Tibial artery (tissue), 4 donors: ENCODE results near the gene SNCAIP.
A peak's percentile ranks its signal among the peaks of the same experiment; 100 is the strongest.

ENCODE experiments used
- DNase-seq, 2 donors: peaks; one replicate each; pipeline ENCODE4 v3.0.0-alpha.2; 2019
- H3K27ac ChIP-seq, 2 donors: fragments of 200-600 bp; sonication (generic) in 1 of 2; 1 replicate in 1 of 2; 2 replicates in 1 of 2; pipeline ENCODE4 v1.5.1; 2018 to 2019; ENCODE audit warnings: mild to moderate bottlenecking in 1 of 2
- H3K27me3 ChIP-seq, 2 donors: fragments of 200-600 bp; sonication (generic) in 1 of 2; one replicate each; pipeline versions ENCODE4 v1.5.1 to v1.6.0; 2016 to 2019
- H3K36me3 ChIP-seq, 3 donors: fragments of 200-600 bp; sonication (generic) in 2 of 3; one replicate each; pipeline ENCODE4 v1.5.1; 2016 to 2019; ENCODE audit warnings: mild to moderate bottlenecking in 2 of 3
- H3K4me1 ChIP-seq, 4 donors: fragments of 200-600 bp; sonication (generic) in 2 of 4; 1 replicate in 3 of 4; 2 replicates in 1 of 4; pipeline ENCODE4 v1.5.1; 2016 to 2019
- H3K4me3 ChIP-seq, 2 donors: fragments of 200-600 bp; sonication (generic) in 1 of 2; 1 replicate in 1 of 2; 2 replicates in 1 of 2; pipeline ENCODE4 v1.5.1; 2018 to 2019; ENCODE audit warnings: mild to moderate bottlenecking in 2 of 2
- H3K9me3 ChIP-seq, 3 donors: fragments of 200-600 bp; sonication (generic) in 1 of 3; one replicate each; pipeline ENCODE4 v1.5.1; 2016 to 2019
- intact Hi-C: fragments of 100-400 bp; cut with DNase I; formaldehyde crosslinking; loops from one replicate; pipeline ENCODE4 v1.15.0; 2023; ENCODE audit warnings: low total_unique reads
- TF ChIP-seq, protein P1 (sequence below), 2 experiments: fragments of 200-600 bp in 1 of 2; fragments of 450-650 bp in 1 of 2; IDR thresholded peaks; one replicate each; pipeline ENCODE4 v1.5.1; 2017 to 2019; ENCODE audit warnings: antibody characterized with exemption in 2 of 2, mild to moderate bottlenecking in 1 of 2, moderate library complexity in 1 of 2

The SNCAIP gene

DNA sequence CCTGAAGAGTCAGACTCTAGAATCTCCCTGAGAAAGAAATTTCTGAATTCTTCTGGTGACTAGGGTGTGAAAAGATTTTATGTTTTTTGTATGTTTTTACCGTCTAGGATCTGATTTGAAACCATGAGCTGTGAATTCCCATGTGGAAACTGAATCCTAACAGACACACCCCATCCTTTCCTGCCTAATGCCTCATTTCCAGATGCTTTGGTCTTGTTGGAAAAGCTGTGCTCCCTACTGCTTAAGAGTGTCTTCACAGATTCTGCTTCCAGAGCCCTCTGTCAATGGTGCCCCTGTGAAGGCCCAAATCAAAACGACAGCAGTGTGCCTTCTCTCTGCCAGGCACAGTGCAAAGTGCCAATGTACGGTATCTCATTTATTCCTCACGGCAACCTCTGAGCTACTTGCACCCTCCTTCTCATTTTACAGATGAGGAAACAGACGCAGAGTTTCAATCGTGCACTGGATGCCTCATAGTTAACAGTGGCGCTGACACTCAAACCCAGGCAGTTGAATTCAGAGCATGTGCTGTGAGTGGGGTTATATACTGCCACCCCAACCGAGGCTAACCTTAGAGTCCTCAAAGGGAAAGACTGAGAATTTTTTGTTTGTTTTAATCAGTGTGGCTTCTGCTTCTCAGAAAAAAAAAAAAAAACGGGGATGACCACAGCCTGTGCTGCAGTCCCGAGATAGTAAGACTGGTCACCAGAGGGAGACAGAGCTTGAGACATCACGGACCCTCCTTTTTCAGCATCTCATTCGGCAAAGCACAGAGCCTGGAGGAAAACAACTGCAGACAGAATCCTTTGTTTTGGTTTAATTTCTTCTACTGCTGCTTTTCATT, 188.4 kb downstream of the SNCAIP start:
- Histone ChIP-seq H3K4me3 (peak overlapping the region; percentile 14 to 29), H3K36me3 (no peaks in the 10 kb centered on the region), H3K27me3 (no peaks in the 10 kb centered on the region), H3K9me3 (no peaks in the 10 kb centered on the region), H3K4me1 (peaks cover 0 to 31% (median 13%) of the 10 kb centered on the region in 4 donors), H3K27ac (peak overlapping the region; percentile 61 to 70)
- DNase-seq = peak; percentile 52 to 74
- intact Hi-C loops = loop anchor here (5.0 kb wide), 1 partner anchor 657 kb away; no protein-coding TSS in a partner anchor
- TF ChIP-seq, protein P1, sequence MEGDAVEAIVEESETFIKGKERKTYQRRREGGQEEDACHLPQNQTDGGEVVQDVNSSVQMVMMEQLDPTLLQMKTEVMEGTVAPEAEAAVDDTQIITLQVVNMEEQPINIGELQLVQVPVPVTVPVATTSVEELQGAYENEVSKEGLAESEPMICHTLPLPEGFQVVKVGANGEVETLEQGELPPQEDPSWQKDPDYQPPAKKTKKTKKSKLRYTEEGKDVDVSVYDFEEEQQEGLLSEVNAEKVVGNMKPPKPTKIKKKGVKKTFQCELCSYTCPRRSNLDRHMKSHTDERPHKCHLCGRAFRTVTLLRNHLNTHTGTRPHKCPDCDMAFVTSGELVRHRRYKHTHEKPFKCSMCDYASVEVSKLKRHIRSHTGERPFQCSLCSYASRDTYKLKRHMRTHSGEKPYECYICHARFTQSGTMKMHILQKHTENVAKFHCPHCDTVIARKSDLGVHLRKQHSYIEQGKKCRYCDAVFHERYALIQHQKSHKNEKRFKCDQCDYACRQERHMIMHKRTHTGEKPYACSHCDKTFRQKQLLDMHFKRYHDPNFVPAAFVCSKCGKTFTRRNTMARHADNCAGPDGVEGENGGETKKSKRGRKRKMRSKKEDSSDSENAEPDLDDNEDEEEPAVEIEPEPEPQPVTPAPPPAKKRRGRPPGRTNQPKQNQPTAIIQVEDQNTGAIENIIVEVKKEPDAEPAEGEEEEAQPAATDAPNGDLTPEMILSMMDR (IDR thresholded peaks at IDR 0.05) = peak; percentile 43 to 57

DNA sequence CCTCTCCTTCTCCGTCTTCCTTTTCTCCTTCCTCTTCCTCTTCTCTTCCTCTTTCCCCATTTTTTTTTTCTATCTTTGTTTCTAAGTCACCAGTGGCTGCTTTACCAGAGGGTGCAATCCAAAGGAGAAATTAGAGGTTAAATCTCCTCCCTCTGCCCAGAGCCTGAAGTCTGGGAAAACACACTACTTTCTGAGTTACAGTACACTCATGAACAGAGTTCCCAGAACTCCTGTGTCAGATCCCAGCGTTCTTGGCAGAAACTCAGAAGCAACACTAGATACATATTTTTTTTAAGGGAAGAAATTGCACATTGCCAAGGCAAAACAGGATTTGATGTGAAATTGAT, 189.0 kb downstream of the SNCAIP start:
- TF ChIP-seq, protein P1 (IDR thresholded peaks at IDR 0.05) = no peak
- peak overlapping the region; percentile 61 to 70 for H3K27ac ChIP-seq
- intact Hi-C loops = loop anchor here (5.0 kb wide), 1 partner anchor 656 kb away; no protein-coding TSS in a partner anchor

DNA sequence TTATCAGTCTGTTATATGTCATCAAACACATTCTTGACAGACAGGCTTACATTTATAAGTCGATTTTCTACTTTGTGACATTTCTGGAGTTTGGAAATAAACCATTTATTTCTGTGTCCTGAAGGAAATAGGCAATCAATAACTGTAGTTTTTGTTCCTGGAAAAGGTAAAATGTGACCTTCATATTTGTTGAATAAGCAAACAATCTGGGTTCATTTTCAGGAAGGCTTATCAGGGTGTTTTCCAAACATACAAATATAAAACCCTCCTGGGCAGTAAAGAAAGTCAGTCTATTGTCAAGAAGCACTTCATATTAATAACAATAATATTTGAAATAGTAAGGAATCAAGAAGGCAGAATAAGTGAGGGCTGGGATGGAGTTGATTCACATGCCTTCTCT, 195.0 kb downstream of the SNCAIP start:
- H3K9me3 ChIP-seq = no peaks in the 10 kb centered on the region
- no peaks in the 10 kb centered on the region for H3K27me3 ChIP-seq
- no peak overlapping the region for H3K4me3 ChIP-seq
- TF ChIP-seq, protein P1 (IDR thresholded peaks at IDR 0.05) = no peak
- H3K27ac ChIP-seq = no peak overlapping the region
- H3K36me3 ChIP-seq = no peaks in the 10 kb centered on the region
- intact Hi-C loops = no loop called here
- DNase-seq = no peak
- H3K4me1 ChIP-seq = peaks cover 0 to 15% (median 5%) of the 10 kb centered on the region in 4 donors

More for the DNA sequence above, 189.0 kb downstream of the SNCAIP start:
- Histone ChIP-seq H3K4me3 (peak overlapping the region; percentile 14 to 29), H3K36me3 (no peaks in the 10 kb centered on the region), H3K9me3 (no peaks in the 10 kb centered on the region), H3K27me3 (no peaks in the 10 kb centered on the region), H3K4me1 (peaks cover 0 to 31% (median 13%) of the 10 kb centered on the region in 4 donors)
- peak; percentile 58 to 73 for DNase-seq

DNA sequence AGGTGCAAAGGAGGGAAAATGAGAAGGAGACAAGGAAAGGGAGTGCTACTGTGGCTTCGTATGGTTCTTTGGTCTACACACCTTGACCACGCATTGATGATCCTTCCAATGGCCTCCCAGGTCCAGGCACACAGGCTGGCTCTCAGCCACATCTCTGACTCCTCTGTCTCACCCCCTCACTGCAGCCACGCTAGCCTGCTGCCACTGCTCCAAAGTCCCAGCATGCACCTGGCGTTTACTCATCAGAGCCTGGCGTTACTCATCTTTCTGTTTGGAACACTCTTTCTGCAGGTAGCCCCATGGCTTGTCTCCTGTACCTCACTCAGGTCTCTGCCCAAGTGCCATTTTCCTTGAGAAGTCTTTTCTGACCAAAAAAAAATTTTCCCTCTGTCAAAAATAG, 195.5 kb downstream of the SNCAIP start:
- TF ChIP-seq, protein P1 (IDR thresholded peaks at IDR 0.05) = no peak
- Histone ChIP-seq H3K9me3 (no peaks in the 10 kb centered on the region), H3K36me3 (no peaks in the 10 kb centered on the region), H3K4me3 (no peak overlapping the region), H3K4me1 (peaks cover 0 to 14% (median 5%) of the 10 kb centered on the region in 4 donors), H3K27me3 (no peaks in the 10 kb centered on the region), H3K27ac (no peak overlapping the region)
- no peak for DNase-seq
- intact Hi-C loops = no loop called here

DNA sequence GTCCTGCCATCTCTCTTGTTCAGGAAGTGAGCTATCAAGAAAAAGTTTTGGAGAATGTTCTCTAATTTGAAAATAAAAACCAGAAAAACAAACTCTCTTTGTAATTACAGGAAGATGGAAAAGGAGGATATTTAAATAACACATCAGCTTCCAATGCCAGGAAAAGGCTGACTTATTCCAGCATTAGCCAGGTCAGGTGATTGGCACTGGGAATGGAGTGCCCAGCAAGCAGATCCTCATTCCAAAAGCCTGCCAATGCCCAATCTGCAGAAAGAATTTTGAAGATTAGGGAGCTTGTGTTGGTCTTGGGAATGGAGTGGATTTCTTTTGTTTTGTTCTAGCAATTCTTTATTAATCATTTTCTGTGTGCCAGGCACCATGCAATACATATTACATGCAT, 196.6 kb downstream of the SNCAIP start:
- TF ChIP-seq, protein P1 (IDR thresholded peaks at IDR 0.05) = no peak

More for the DNA sequence above, 196.6 kb downstream of the SNCAIP start:
- Histone ChIP-seq H3K36me3 (no peaks in the 10 kb centered on the region), H3K4me3 (no peak overlapping the region), H3K4me1 (peaks cover 0 to 14% (median 5%) of the 10 kb centered on the region in 4 donors), H3K27ac (peak overlapping the region in 1 of 2 donors; percentile 31), H3K27me3 (no peaks in the 10 kb centered on the region), H3K9me3 (no peaks in the 10 kb centered on the region)
- intact Hi-C loops = no loop called here
- no peak for DNase-seq
